Measurements from ENCODE around the gene SUGCT.
A peak's percentile ranks its signal among the peaks of the same experiment; 100 is the strongest.

SUGCT gene

GRCh38 chr7:40674316-40674715 lies 539.5 kb downstream of the SUGCT start:
- TF ChIP-seq, protein P1, sequence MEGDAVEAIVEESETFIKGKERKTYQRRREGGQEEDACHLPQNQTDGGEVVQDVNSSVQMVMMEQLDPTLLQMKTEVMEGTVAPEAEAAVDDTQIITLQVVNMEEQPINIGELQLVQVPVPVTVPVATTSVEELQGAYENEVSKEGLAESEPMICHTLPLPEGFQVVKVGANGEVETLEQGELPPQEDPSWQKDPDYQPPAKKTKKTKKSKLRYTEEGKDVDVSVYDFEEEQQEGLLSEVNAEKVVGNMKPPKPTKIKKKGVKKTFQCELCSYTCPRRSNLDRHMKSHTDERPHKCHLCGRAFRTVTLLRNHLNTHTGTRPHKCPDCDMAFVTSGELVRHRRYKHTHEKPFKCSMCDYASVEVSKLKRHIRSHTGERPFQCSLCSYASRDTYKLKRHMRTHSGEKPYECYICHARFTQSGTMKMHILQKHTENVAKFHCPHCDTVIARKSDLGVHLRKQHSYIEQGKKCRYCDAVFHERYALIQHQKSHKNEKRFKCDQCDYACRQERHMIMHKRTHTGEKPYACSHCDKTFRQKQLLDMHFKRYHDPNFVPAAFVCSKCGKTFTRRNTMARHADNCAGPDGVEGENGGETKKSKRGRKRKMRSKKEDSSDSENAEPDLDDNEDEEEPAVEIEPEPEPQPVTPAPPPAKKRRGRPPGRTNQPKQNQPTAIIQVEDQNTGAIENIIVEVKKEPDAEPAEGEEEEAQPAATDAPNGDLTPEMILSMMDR (IDR thresholded peaks at IDR 0.05; ENCODE audit: low read depth, low read length): no peak
- no peak for DNase-seq
- Histone ChIP-seq H3K27ac (no peak overlapping the region), H3K36me3 (no peaks in the 10 kb centered on the region), H3K9me3 (ENCODE audit: severe bottlenecking) (no peaks in the 10 kb centered on the region), H3K4me3 (ENCODE audit: low read depth, low read length) (no peak overlapping the region), H3K27me3 (ENCODE audit: insufficient read depth, low read depth, severe bottlenecking) (no peaks in the 10 kb centered on the region)

DNA sequence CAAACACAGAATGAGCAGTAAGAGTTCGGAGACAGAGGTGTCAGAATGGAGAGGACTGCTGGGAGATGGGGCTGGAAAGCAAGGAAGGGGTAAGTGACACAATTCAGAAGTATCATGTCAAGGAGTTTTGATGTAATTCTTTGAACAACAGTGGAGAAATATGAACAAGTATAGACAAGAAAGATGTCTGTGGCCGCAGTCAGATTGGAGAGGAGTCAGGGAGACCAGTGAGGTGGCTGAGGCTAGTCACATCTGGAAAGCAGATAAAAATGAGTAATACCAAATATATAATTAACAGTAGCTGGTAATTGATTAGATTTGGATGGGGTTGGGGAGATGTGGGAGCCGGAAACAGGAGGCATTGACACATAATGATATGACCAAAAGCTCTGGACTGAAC lies 540.9 kb downstream of the SUGCT start:
- TF ChIP-seq, protein P1 (IDR thresholded peaks at IDR 0.05; ENCODE audit: low read depth, low read length): no peak
- no peak for DNase-seq
- no peak overlapping the region for H3K27ac ChIP-seq

DNA sequence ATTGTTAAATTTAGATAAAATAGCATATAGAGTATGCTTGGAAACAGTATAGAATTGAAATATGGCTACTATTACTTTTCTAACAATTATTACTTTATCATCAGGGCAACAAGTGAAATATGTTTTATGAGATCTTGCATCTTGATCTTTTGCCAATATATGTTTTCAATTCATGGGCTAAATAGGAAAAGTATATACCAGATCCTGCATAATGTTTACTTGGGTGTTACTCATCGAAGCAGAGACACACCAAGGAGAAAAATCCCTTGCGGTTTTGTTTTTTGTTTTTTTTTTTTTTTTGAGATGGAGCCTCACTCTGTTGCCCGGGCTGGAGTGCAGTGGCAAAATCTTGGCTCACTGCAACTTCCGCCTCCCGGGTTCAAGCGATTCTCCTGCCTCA lies 541.4 kb downstream of the SUGCT start:
- no peak for DNase-seq
- TF ChIP-seq, protein P1 (IDR thresholded peaks at IDR 0.05; ENCODE audit: low read depth, low read length): no peak
- H3K4me3 ChIP-seq (ENCODE audit: low read depth, low read length): no peak overlapping the region
- no peaks in the 10 kb centered on the region for H3K27me3 ChIP-seq (ENCODE audit: insufficient read depth, low read depth, severe bottlenecking)
- no peak overlapping the region for H3K27ac ChIP-seq
- no peaks in the 10 kb centered on the region for H3K36me3 ChIP-seq
- no peaks in the 10 kb centered on the region for H3K9me3 ChIP-seq (ENCODE audit: severe bottlenecking)

More for the DNA sequence above, 540.9 kb downstream of the SUGCT start:
- Histone ChIP-seq H3K9me3 (ENCODE audit: severe bottlenecking) (no peaks in the 10 kb centered on the region), H3K36me3 (no peaks in the 10 kb centered on the region), H3K27me3 (ENCODE audit: insufficient read depth, low read depth, severe bottlenecking) (no peaks in the 10 kb centered on the region), H3K4me3 (ENCODE audit: low read depth, low read length) (no peak overlapping the region)

DNA sequence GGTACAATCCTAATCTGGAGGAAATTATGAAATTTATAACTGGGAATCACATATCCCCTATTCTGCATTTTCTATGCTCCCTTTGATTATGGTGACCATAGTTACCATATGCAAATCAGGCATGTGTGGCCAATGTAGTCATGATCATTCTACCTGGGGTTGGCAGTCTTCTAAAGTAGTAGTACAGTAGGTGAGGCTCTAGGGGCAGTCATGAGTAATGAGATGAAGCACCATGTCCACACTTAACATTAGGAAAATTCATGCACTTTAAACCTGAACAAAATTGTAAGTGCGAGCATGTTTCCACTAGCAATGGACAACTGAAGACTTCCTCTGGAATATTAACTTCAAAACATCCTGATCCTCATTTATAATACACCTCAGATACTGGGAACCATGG lies 545.9 kb downstream of the SUGCT start:
- TF ChIP-seq, protein P1 (IDR thresholded peaks at IDR 0.05; ENCODE audit: low read depth, low read length): peak; percentile 52
- H3K4me3 ChIP-seq (ENCODE audit: low read depth, low read length): no peak overlapping the region
- H3K27me3 ChIP-seq (ENCODE audit: insufficient read depth, low read depth, severe bottlenecking): no peaks in the 10 kb centered on the region
- peak; percentile 21 for DNase-seq
- H3K9me3 ChIP-seq (ENCODE audit: severe bottlenecking): peaks cover 4% of the 10 kb centered on the region
- H3K27ac ChIP-seq: no peak overlapping the region
- H3K36me3 ChIP-seq: no peaks in the 10 kb centered on the region

GRCh38 chr7:40682696-40683095 lies 547.9 kb downstream of the SUGCT start:
- TF ChIP-seq, protein P1 (IDR thresholded peaks at IDR 0.05; ENCODE audit: low read depth, low read length): no peak
- no peak for DNase-seq
- no peak overlapping the region for H3K27ac ChIP-seq

GRCh38 chr7:40694026-40694809 lies 559.4 kb downstream of the SUGCT start:
- no peaks in the 10 kb centered on the region for H3K36me3 ChIP-seq
- no peaks in the 10 kb centered on the region for H3K9me3 ChIP-seq (ENCODE audit: severe bottlenecking)
- H3K27ac ChIP-seq: no peak overlapping the region
- H3K27me3 ChIP-seq (ENCODE audit: insufficient read depth, low read depth, severe bottlenecking): no peaks in the 10 kb centered on the region
- TF ChIP-seq, protein P1 (IDR thresholded peaks at IDR 0.05; ENCODE audit: low read depth, low read length): no peak
- no peak overlapping the region for H3K4me3 ChIP-seq (ENCODE audit: low read depth, low read length)
- DNase-seq: no peak

More at GRCh38 chr7:40682696-40683095, 547.9 kb downstream of the SUGCT start:
- H3K9me3 ChIP-seq (ENCODE audit: severe bottlenecking): peaks cover 4% of the 10 kb centered on the region
- H3K27me3 ChIP-seq (ENCODE audit: insufficient read depth, low read depth, severe bottlenecking): no peaks in the 10 kb centered on the region
- H3K4me3 ChIP-seq (ENCODE audit: low read depth, low read length): no peak overlapping the region
- no peaks in the 10 kb centered on the region for H3K36me3 ChIP-seq

Measured in WERI-Rb-1 (cell line).